GM18511 (cell line): Measurements from ENCODE around the gene SPI1.

Experiments used
- ATAC-seq: cut with Tn5 transposase; IDR thresholded peaks from one replicate; pipeline ENCODE4 v1.9.1; 2021; ENCODE audit warnings: mild to moderate bottlenecking, moderate library complexity; ENCODE audit not compliant: unreplicated experiment

Gene SPI1

GRCh38 chr11:47360341-47360740 is 18.0 kb downstream of the SPI1 start:
- ATAC-seq = no peak

DNA sequence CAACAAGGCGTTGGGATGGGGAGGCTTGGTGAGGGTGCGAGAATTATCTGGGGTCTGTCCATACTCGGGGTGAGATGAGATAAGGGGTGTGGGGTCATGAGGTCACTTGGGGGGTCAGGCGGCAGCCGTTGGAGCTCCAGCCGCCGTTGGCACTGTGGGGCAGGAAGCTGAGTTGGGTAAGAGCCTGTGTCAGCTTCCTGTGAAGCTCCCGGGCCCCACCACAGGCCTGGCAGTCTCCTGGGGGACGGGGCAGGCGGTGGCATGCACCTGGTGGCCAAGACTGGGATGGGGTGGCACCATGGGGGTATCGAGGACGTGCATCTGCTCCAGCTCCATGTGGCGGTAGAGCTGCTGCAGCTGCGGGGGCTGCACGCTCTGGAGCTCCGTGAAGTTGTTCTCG is 18.8 kb downstream of the SPI1 start:
- ATAC-seq = no peak

DNA sequence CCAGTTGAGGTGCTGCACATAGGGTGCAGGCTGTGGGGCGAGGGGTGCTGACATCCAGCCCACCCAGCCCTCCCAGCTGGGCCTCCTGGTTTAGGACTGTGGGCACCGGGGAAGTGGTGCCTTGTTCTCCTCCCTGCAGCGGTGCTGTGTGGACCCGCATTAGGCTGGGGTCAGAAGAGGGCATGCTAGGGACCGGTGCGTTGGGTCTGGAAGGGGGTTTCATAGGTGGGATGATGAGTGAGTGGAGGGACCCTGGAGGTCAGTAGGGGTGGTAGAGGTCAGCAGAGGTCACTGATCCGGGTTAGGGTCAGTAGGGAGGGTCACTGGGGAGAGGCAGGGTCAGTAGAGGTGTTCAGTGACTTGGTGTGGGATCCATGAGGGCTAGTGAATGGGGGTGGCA is 19.2 kb downstream of the SPI1 start:
- ATAC-seq = no peak

GRCh38 chr11:47358731-47359051 is 19.7 kb downstream of the SPI1 start:
- no peak for ATAC-seq

- no peak for ATAC-seq
Measured at GRCh38 chr11:47357985-47358730, 20.2 kb downstream of the SPI1 start.

DNA sequence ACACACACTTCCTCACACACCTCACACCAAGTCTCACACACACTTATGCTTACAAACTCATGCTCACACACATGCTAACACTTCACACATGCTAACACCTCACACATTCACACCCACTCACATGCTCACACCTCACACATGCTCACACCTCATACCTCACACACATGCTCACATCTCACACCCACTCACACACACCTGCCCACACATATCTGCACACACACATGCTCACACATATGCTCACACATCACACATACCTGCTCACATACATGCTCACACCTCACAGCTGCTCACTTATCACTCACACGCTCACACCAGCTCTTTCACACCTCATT is 21.4 kb downstream of the SPI1 start:
- no peak for ATAC-seq

DNA sequence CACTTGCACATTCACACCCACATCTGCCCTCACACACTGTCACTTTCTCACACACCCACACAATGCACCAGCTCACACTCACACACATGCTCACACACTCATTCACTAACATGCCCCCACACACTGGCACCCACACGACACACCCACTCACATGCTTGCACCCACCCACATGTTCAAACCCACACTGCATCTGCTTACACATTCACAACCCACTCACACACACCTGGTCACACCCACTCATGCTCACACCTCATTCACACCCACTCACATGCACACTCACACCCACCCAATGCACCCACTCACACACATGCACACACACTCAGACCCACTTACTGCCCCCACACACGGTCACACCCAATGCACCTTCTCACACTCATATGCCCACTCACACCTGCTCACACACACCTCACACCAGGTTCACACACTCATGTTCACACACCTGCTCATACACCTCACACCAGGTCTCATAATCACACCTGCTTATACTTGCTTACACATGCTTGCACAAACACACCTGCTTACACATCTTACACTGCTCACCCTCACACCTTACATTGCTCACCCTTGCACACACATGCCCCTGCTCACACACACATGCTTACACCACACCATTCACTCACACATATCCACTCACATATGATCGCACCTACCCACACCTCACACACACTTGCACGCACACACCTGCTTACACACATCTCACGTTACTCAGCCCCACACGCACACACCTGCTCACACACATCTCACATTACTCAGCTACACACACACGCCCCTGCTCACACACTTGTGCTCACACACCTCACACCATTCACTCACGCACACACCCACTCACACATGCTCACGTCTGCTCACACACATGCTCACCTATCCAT is 22.0 kb downstream of the SPI1 start:
- ATAC-seq = no peak

- ATAC-seq = no peak
Measured at GRCh38 chr11:47355283-47356128, 22.8 kb downstream of the SPI1 start.

DNA sequence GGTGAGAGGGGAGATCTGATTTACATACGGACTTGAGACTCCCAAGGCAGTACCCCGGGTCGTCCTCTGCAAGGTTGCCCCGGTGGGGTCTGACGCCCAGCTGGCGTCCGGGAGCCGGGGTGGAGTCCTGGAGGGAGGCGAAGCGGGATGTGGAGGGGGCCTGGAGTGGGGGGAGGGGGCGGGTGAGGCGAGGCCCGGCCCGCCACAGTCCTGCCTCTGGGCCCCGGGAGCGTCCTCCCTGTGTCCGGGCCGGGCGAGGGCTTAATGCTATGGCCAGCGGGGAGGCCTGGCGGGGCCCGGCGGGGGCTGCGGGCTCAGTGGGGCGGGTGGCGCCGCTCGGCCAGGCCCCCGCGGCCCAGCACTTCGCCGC is 23.4 kb downstream of the SPI1 start:
- no peak for ATAC-seq

DNA sequence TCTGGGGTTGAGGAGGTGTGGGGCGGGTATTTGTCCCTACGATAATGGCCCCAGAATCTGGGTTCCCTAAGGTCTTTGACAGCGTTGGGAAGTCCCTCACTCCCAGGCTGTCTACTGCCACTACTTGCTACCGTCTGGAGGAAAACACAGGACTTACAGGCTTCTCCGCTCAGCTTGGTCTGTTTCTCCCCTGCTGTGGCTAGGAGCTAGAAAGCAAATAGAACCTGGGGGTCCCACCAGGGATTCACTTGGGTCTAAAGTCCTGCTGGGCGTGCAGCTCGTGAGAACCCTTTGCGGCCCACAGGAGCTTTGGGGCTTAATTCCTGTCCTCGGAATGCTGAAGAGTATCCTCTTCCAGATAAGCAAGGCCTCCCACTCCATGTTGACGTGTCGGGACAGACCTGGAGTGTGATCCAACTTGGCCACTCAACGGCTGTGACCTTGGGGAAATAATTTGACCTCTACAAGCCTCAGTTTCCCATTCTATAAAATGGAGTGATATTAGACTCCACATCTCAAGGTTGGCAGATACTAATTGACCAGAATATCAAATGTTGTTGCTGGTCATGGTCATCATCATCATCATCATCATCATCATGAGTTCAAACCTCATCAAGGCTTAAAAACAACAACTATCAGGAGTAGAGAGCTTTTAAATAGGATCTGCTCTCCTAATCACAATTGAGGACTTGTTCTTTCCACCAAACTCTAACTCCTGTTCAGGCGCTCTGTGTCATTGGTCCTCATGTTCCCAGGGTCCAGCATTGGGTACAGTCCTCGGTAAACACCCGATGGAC is 24.2 kb downstream of the SPI1 start:
- ATAC-seq = no peak

DNA sequence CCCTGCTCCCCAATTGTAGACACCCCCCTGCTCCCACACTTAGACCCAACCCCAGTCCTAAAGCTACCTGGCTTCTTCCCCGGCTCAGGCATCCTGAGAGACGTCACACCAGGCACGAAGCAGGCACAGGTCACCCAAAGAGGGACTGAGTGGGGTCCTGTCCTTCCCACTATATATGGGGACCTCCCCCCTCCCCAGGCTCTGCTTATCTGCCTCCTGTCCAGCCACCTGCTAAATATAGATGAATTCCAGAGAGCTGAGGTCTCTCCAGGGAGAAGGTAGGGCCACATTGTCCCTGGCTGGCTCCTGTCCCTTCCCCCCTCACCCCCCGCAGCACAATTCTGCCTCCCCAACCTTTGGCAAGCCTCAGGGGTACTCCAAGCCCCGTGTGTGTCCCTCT is 25.8 kb downstream of the SPI1 start, which contains the start of gene MYBPC3:
Gene MYBPC3, minus strand, starts transcription at position 147 of the 400 bp plus-strand sequence. Its CDS starts 55 bp downstream, at position 92.
- ATAC-seq = no peak

DNA sequence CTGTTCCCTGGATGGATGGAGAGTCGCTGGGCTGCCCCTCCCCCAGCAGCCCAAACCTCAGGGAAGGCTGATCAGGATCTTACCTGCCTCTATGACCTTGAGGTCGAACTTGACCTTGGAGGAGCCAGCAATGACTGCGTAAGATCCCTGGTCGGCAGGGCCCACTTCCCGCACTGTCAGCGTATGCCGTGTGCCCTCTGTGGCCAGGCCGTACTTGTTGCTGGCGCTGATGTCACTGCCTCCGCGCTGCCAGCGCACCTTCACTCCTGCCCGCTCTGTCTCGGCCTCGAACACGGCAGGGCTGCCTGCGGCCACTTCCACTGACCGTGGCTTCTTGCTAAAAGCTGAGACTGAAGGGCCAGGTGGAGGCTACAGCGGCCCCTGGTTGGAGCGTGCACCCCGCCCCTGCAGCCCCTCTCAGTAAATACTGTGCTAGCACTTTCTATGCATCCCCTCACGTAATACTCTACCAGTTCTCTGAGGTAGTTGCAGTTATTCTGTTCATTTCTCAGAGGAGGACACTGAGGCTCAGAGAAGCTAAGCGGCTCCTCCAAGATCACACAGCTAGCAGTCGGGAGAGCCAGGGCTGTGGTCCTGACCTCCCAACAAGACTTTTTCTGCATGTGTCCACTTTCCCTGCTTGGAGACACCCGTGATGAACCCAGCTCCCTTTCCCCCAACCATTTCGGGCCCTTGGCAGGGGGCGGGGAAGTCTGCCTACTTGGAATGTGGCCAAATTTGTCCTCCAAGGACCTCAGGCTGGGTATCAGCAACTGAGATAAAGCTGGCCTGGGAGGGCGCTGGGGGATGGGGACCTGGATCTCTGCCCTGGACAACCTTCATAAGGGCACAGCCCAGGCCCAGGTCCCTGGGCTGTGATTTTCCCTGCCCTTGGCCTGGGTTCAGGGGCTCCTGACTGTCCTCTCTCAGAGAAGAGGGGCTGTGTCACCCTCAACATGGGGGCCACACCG is 26.9 kb downstream of the SPI1 start:
- ATAC-seq = no peak

DNA sequence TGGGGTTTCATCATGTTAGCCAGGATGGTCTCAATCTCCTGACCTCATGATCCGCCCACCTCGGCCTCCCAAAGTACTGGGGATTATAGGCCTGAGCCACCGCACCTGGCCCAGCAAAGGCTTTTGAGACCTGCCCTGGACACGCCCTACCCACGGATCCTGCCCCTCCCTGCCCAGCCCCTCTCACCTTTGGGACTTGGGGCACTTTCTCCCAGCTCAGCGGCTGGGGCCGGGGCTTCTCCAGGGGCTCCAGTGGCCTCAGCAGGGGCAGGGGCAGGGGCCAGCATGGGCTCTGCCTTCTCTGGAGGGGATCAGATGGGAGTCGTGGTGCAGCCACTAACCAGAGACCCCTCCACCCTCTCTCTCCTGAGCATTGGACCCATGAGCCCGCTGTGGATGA is 28.0 kb downstream of the SPI1 start:
- ATAC-seq = no peak

- no peak for ATAC-seq
Measured at GRCh38 chr11:47349521-47350095, 28.7 kb downstream of the SPI1 start.

DNA sequence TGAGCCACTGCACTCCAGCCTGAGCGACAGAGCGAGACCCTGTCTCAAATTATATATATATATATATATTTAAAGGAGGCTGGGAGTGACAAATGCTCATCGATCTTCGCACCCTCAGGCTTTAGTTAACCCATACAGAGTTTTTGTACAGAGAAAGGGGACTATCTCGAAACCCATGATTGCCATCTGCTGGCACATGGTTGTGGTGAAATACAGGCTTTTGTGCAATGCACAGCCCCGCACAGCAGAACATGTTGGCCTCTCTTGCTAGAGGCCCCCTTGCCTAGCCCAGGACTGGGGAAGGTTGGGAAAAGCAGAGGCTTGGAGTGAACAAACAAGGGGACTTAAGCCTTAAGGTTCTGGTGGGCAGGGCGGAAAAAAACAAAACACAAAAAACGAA is 29.5 kb downstream of the SPI1 start:
- ATAC-seq = no peak

- ATAC-seq = no peak
Measured at GRCh38 chr11:47348131-47348802, 30.1 kb downstream of the SPI1 start.

GRCh38 chr11:47347137-47347536 is 31.2 kb downstream of the SPI1 start:
- ATAC-seq = no peak

- ATAC-seq = no peak
Measured at GRCh38 chr11:47345890-47346563, 32.3 kb downstream of the SPI1 start.
